NCI-H526 (cell line): ENCODE results near the gene ACAD11.
A peak's percentile ranks its signal among the peaks of the same experiment; 100 is the strongest.

Experiments used
- DNase-seq, 2 experiments: peaks; one replicate each; lab custom pipeline; 2025; lab: John Stamatoyannopoulos, UW

ACAD11 gene

DNA sequence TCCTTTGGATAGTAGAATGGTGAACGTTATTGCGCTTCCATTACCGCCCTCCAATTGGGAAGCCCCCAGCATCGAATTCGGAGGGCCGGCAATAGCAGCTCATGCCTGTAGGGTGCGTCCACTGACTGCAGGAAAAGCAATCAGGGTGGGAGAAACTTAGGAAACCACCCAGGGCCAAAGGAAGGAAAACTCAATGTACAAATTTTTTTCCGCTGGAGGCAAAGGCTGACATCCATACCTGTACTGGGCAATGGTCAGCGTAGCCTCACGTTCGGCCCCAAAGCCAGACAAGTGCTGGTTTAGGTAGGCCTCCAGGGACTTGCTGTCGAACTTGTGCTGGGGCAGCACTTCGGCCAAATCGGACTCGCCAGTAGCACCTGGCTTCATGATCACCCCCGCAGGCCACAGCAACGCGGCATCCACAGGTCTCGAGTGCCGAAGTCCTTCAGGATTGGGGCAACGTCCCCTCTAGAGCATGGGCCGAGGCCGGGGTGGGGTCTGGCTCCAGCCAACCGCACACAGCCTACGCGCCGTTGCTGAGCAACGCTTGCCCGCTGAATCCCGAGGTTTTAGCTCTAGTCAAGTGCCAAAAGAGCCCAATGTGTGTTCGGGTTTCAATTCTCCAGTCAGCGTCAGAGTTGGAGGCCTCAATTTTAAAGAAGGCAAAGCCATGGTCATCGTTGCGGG is at the start of gene ACAD11:
Gene ACAD11 (minus strand): TSS at position 445 of the 687 bp plus-strand sequence. CDS start 58 bp downstream, at position 387.
- peak; percentile 53 to 75 for DNase-seq

DNA sequence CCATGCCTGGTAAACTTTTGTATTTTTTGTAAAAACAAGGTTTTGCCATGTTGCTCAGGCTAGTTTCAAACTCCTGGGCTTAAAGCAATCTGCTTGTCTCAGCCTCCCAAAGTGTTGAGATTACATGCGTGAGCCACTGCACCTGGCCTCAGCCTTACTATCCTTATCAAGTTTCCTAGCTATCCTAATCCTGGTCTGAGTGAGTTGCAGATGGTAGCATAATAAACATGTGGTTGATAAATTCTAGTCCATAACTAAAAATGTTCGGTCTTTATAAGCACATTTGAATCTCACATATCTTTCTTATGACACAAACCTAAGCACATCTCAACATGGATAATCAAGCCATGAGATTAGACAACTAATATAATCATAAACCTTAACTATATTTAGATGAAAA is 44.1 kb upstream of the ACAD11 start:
- no peak for DNase-seq

DNA sequence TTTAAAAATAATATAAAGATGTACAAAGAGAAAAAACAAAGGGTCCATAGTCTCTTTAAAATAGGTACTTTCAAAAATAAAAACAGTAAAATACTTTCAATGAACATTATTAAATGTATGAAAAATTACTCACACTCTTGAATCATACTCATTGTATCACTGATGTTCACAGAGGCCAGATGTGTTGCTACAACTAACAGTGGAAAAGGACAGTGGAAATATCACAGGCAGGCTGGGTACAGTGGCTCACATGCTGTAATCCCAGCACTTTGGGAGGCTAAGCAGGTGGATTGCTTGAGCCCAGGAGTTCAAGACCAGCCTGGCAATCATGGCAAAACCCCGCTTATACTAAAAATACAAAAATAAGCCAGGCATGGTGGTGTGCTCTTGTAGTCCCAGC is 35.8 kb upstream of the ACAD11 start:
- DNase-seq = no peak

DNA sequence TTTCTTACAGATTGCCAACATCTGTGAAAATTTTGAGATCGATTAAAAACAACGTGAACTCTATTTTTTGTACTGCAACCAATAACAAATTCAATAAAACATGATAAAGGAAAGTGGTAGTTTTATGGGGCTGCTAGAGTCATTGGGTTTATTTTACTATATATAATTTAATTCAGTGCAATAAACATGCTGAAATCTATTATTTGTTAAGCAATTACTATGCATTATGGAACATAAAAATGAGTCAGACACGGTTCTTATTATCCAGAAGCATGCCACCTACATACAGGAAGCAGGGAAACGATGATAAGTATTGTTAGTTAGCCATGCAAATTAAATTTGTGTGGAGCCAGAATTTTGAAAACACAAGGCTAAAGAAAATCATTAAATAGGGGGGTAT is 35.4 kb upstream of the ACAD11 start:
- no peak for DNase-seq

DNA sequence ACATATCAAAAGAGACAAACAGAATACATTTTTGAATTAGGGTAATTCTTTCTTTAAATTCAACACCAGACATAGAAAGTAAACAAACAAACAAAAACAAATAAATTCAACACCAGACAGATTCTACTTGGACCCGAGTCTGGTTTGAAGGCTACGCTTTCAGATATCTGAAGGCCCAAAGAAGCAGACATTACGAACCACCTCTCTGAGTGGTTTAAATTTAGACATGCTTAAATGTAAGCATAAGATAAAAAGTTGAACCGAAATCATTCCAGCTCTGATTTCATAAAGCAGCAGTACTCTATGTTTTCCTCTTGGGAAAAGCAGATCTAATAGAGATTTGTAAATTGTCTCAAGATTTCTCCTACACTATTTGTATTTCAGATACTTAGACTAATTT is 30.4 kb upstream of the ACAD11 start:
- DNase-seq = no peak

- DNase-seq = no peak
These were observed 22.6 kb upstream of the ACAD11 start for GRCh38 chr3:132682201-132682600.

DNA sequence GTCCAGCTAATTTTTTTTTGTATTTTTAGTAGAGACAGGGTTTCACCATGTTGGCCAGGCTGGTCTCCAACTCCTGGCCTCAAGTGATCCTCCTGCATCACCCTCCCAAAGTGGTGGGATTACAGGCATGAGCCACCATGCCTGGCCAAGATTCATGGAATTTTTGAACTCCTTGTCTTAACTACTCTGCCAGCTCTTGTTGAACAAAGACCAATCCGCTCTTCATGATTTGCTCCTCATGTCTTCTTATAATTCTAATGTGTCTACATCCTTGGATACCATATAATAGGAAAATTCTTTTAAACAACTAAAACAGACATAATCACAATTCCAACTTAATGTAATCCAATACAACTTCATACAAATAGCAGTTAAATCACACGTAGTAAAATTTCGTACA is 21.8 kb upstream of the ACAD11 start:
- no peak for DNase-seq

DNA sequence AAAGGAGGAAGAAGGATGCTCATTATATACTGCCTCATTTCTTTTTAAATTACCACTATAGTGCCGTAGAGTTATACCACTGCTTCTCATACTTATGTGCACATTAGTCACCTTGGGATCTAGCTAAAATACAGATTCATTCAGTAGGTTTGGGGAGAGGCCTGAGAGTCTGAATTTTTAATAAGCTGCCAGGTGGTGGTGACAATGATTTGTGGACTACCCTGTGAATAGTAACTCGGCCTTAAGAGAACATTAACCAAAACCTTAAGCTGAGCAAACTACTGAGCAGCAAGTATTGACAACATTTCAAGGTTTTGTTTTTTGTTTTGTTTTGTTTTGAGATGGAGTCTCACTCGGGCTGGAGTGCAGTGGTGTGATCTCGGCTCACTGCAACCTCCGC is 20.3 kb upstream of the ACAD11 start:
- no peak for DNase-seq

DNA sequence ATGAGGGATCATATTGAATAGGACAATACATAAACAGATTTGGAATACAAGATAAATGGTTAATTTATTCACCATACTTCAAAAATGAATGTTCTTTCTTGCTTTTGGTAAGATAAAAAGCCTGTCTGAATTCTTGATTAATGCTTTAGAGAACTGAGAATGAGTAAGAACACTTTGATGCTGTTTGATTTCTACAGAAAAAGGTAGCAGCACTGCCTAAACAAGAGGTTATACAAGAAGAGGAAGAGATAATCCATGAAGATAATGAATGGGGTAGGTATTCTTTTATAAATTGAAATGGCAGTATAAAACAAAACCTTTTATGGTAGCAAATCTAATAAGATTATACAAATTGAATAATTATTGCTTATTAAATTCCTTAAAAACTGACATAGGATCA is 15.8 kb upstream of the ACAD11 start:
- no peak for DNase-seq

- peak in 1 of 2 experiments; percentile 47 for DNase-seq
These were observed 9.7 kb upstream of the ACAD11 start for GRCh38 chr3:132669256-132669777.

- no peak for DNase-seq
These were observed 5.7 kb upstream of the ACAD11 start for GRCh38 chr3:132665230-132665745.

GRCh38 chr3:132662212-132662611 is 2.6 kb upstream of the ACAD11 start:
- DNase-seq = no peak

DNA sequence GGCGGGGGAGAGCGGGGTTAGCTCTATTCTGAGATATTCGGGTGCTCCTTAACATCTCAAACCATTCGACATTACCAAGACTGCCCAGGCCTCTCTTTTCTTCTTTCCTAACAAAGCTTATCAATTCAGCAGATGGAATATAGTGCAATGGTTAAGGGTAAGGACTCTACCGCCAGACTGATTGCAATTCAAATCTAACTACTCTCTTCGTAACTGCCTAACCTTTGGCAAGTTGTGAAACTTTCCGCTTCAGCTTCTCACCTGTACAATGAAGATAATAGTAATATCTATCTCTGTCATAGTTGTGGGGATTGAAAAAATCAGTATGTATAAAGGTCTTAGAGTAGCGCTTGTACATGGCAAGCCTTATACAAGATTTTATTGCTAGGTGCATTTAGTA is 1.5 kb upstream of the ACAD11 start:
- peak in 1 of 2 experiments; percentile 25 for DNase-seq

DNA sequence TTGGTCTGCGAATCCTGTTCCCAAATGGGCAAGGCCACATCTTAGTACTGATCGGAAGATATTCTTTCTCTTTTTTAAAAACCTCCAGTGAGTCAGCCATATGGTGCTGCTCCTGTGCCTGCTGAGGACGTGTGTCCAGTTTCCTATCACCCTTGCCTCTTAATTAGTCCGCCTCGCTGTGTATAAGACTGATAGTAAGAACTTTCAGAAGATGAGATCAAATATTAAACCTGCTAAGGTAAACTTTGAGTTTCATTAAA is 1.1 kb upstream of the ACAD11 start:
- DNase-seq = no peak

DNA sequence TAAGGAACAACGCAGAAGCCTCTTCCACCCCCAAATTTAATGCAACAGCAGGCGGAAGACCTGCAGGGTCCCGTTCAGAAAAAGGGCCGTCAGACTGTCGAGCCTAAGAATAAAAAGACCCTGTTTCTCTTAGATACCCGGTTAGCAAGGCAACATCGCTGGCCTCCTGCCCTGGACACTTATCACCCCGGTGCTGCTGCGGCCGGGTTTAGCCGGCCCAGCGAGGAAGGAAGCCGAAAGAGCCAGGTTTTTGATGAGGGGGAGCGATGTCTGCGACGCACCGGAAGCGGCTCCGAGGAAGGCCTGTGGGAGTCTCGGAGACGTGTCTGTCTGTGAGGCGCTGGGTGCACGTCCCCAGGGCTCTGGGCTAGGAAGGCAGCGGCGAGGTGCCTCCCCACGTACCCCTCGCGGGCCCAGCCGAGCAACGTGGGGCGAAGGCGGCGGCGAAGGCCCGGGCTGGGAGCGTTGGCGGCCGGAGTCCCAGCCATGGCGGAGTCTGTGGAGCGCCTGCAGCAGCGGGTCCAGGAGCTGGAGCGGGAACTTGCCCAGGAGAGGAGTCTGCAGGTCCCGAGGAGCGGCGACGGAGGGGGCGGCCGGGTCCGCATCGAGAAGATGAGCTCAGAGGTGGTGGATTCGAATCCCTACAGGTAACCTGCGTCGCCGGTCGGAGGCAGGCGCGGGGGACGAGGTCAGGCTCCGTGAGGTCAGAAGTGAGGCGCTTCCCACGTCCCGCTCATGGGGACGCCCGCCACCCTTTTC is 622 bp upstream of the ACAD11 start, which contains the start of gene UBA5:
Gene UBA5 (plus strand): TSS at position 278 of the 759 bp plus-strand sequence. CDS start 209 bp downstream, at position 487.
- peak; percentile 54 to 75 for DNase-seq

- peak in 1 of 2 experiments; percentile 37 for DNase-seq
These were observed 627 bp downstream of the ACAD11 start for GRCh38 chr3:132659000-132659364.

- DNase-seq = no peak
These were observed 1.5 kb downstream of the ACAD11 start for GRCh38 chr3:132657869-132658747.

GRCh38 chr3:132655471-132655870 is 4.1 kb downstream of the ACAD11 start:
- DNase-seq = no peak

- no peak for DNase-seq
These were observed 4.9 kb downstream of the ACAD11 start for GRCh38 chr3:132654721-132655120.

DNA sequence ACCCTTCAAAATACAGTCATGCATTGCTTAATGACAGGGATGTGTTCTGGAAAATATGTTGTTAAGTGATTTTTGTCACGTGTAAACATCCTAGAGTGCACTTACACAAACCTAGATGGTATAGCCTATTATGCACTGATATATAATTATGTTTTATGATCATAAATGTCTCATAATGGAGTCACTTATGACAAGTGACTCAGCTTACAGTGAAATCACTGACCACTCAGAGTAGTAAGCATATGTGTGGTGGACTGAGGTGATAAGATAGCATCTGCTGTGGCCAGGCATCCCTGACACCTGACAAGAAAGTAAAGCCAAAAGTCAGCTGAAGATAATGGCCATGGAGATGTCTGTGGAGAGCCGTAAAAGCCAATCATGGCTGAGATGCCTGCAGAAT is 5.4 kb downstream of the ACAD11 start:
- DNase-seq = no peak

- no peak for DNase-seq
These were observed 6.9 kb downstream of the ACAD11 start for GRCh38 chr3:132652640-132653270.

DNA sequence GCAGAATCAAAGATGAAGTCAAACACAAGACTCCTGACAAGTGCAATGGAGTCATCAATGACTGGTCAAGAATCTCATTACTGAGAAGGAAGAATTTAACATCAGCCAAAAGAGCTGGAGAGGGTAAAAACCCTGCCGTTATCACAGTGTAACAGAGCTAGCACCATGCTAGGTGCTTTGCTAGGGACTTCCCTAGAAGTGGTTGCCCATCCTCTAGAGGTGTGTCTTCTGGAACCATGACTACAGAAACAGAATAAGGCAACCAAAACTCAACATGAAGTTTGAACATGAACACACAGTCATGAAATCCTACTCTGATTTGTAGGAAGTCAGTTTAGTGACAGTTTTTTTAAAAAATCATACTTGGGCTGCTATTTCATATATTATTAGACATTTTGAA is 9.5 kb downstream of the ACAD11 start:
- DNase-seq = no peak
